ENCODE data around the gene ULK3. TPM values are rescaled to one million over a fixed set of nuclear protein-coding genes. Genes with fewer than 3 reads are reported as not detected.

Gene ULK3
- total and polyA plus RNA-seq, 2 donors (not counting 1 experiment from before 2014, with no cell fraction given), result 51.1 to 108 TPM

GRCh38 chr15:74872702-74873035 lies 29.7 kb upstream of the ULK3 start:
- H3K79me2 ChIP-seq (ENCODE audit: control insufficient read depth, insufficient read depth, low read length), result peaks cover 55% of the 10 kb centered on the region
- Mint-ChIP-seq H3K4me3 (peak overlapping the region; percentile 95), H3K27me3 (no peaks in the 10 kb centered on the region), H3K27ac (peak overlapping the region; percentile 98), H3K9me3 (ENCODE audit: insufficient read depth) (no peaks in the 10 kb centered on the region), H3K4me1 (peaks cover 48% of the 10 kb centered on the region)
- ATAC-seq (ENCODE audit: low read depth), result no peak
- TF ChIP-seq EZH2 (IDR thresholded peaks at IDR 0.05; ENCODE audit: borderline replicate concordance, insufficient read depth, low read depth, low read length, poor library complexity, severe bottlenecking), result no peak
- TF ChIP-seq CTCF (IDR thresholded peaks at IDR 0.05), result no peak
- intact Hi-C loops (cut with micrococcal nuclease), result loop anchor here (1.0 to 2.0 kb wide), 7 partner anchors 14 to 330 kb away; partner anchors contain the start of genes COX5A, FAM219B, MPI and ULK3
- DNase-seq, result no peak
- POLR2A ChIA-PET, result interaction anchor here (0.7 to 1.1 kb wide), 2 partner anchors 34 to 491 kb away, joined by 3 to 5 read pairs; partner anchors contain the start of gene FAM219B
- H3K4me3 ChIP-seq (ENCODE audit: control extremely low read depth in 1 of 5, extremely low read depth in 1 of 5, insufficient read depth in 1 of 5, low read depth in 2 of 5, low read length in 4 of 5), result peak overlapping the region; percentile 64 to 91 (median 83)
- H3K4me1 ChIP-seq (ENCODE audit: control insufficient read depth in 2 of 2, insufficient read depth in 2 of 2, low read length in 2 of 2), result peaks cover 42 to 57% of the 10 kb centered on the region in 2 donors
- H3K9me3 ChIP-seq (ENCODE audit: control extremely low read depth in 1 of 3, control insufficient read depth in 2 of 3, insufficient read depth in 1 of 3, low read length in 2 of 3), result no peaks in the 10 kb centered on the region
- H3K4me2 ChIP-seq (replicated peaks; ENCODE audit: low read depth, low read length, poor library complexity, severe bottlenecking), result peak overlapping the region; percentile 98
- CTCF ChIA-PET, result interaction anchor here (1.0 kb wide), 1 partner anchor 15 kb away, joined by 3 read pairs; no protein-coding TSS in a partner anchor
- no peaks in the 10 kb centered on the region for H3K27me3 ChIP-seq (replicated peaks in 1 of 4; ENCODE audit: control extremely low read depth in 1 of 4, control insufficient read depth in 3 of 4, insufficient read depth in 4 of 4, low read length in 3 of 4)
- 2% methylated on average over 10 of the region's 11 CpGs for WGBS (ENCODE audit: insufficient coverage)
- H2AFZ ChIP-seq (ENCODE audit: insufficient read depth, low read depth, low read length, poor library complexity, severe bottlenecking), result peak overlapping the region; percentile 88
- peaks cover 0 to 12% of the 10 kb centered on the region in 2 experiments for H3K36me3 ChIP-seq (replicated peaks in 1 of 2; ENCODE audit: control extremely low read depth in 1 of 2, control insufficient read depth in 1 of 2, extremely low read depth in 1 of 2, insufficient read depth in 2 of 2, low read length in 1 of 2)
- H4K20me1 ChIP-seq (ENCODE audit: control insufficient read depth, insufficient read depth, low read length, poor library complexity, severe bottlenecking), result peaks cover 44% of the 10 kb centered on the region
- peak overlapping the region; percentile 94 to 95 for H3K27ac ChIP-seq (ENCODE audit: low read length in 2 of 2)
- H3K9ac ChIP-seq (ENCODE audit: low read length), result peak overlapping the region; percentile 88

GRCh38 chr15:74870436-74871215 lies 27.7 kb upstream of the ULK3 start:
- ATAC-seq (ENCODE audit: low read depth) (no peak), DNase-seq (no peak)
- no peak overlapping the region for H2AFZ ChIP-seq (ENCODE audit: insufficient read depth, low read depth, low read length, poor library complexity, severe bottlenecking)
- WGBS (ENCODE audit: insufficient coverage), result 15% methylated on average over 3 of the region's 6 CpGs
- ChIA-PET CTCF (interaction anchor here (0.7 to 7.3 kb wide), 10 partner anchors 12 to 102 kb away, joined by 3 to 40 read pairs (median 4); partner anchors contain the start of gene ULK3), POLR2A (interaction anchor here (0.6 to 1.2 kb wide), 4 partner anchors 11 to 93 kb away, joined by 3 to 5 read pairs (median 4); partner anchors contain the start of gene ULK3)
- H4K20me1 ChIP-seq (ENCODE audit: control insufficient read depth, insufficient read depth, low read length, poor library complexity, severe bottlenecking), result peaks cover 64% of the 10 kb centered on the region
- TF ChIP-seq CTCF (IDR thresholded peaks at IDR 0.05), result no peak
- no peak for TF ChIP-seq EZH2 (IDR thresholded peaks at IDR 0.05; ENCODE audit: borderline replicate concordance, insufficient read depth, low read depth, low read length, poor library complexity, severe bottlenecking)
- peak overlapping the region; percentile 70 for H3K27ac Mint-ChIP-seq
- H3K27ac ChIP-seq (ENCODE audit: low read length in 2 of 2), result peak overlapping the region; percentile 6 to 68
- peak overlapping the region; percentile 55 for H3K4me2 ChIP-seq (replicated peaks; ENCODE audit: low read depth, low read length, poor library complexity, severe bottlenecking)
- peaks cover 50 to 65% of the 10 kb centered on the region in 2 donors for H3K4me1 ChIP-seq (ENCODE audit: control insufficient read depth in 2 of 2, insufficient read depth in 2 of 2, low read length in 2 of 2)
- H3K27me3 ChIP-seq (replicated peaks in 1 of 4; ENCODE audit: control extremely low read depth in 1 of 4, control insufficient read depth in 3 of 4, insufficient read depth in 4 of 4, low read length in 3 of 4), result no peaks in the 10 kb centered on the region
- peaks cover 75% of the 10 kb centered on the region for H3K79me2 ChIP-seq (ENCODE audit: control insufficient read depth, insufficient read depth, low read length)
- H3K4me3 ChIP-seq (ENCODE audit: control extremely low read depth in 1 of 5, extremely low read depth in 1 of 5, insufficient read depth in 1 of 5, low read depth in 2 of 5, low read length in 4 of 5), result peak overlapping the region in 1 of 5 experiments; percentile 14
- H3K9me3 Mint-ChIP-seq (ENCODE audit: insufficient read depth), result no peaks in the 10 kb centered on the region
- no peaks in the 10 kb centered on the region for H3K27me3 Mint-ChIP-seq
- peak overlapping the region; percentile 75 for H3K4me3 Mint-ChIP-seq
- H3K9ac ChIP-seq (ENCODE audit: low read length), result peak overlapping the region; percentile 26
- peaks cover 67% of the 10 kb centered on the region for H3K4me1 Mint-ChIP-seq
- intact Hi-C loops (cut with micrococcal nuclease), result no loop called here
- H3K36me3 ChIP-seq (replicated peaks in 1 of 2; ENCODE audit: control extremely low read depth in 1 of 2, control insufficient read depth in 1 of 2, extremely low read depth in 1 of 2, insufficient read depth in 2 of 2, low read length in 1 of 2), result peaks cover 0 to 18% of the 10 kb centered on the region in 2 experiments
- no peaks in the 10 kb centered on the region for H3K9me3 ChIP-seq (ENCODE audit: control extremely low read depth in 1 of 3, control insufficient read depth in 2 of 3, insufficient read depth in 1 of 3, low read length in 2 of 3)
